Skeletal muscle tissue (tissue), 5 donors: ENCODE data around the gene LRRC59. TPM values are rescaled to one million over a fixed set of nuclear protein-coding genes. Genes with fewer than 3 reads are reported as not detected.
"Not testable (repeated sequence)": the region's sequence is repeated elsewhere in the genome, so short reads cannot be mapped to it uniquely, and the experiment has no call there.

Experiments
- H3K27ac ChIP-seq: one replicate; pipeline ENCODE4 v1.7.0; 2013; ENCODE audit warnings: mild to moderate bottlenecking, low read depth, low read length, inconsistent platforms
- H3K27me3 ChIP-seq, 3 donors: one replicate each; pipeline ENCODE4 v1.7.0; 2013; ENCODE audit warnings: low read length in 3 of 3; ENCODE audit not compliant: control insufficient read depth in 3 of 3, insufficient read depth in 3 of 3
- H3K36me3 ChIP-seq, 3 donors: one replicate each; pipeline ENCODE4 v1.7.0; 2013; ENCODE audit warnings: low read length in 3 of 3; ENCODE audit not compliant: control insufficient read depth in 3 of 3, insufficient read depth in 3 of 3
- H3K4me1 ChIP-seq, 3 donors: one replicate each; pipeline ENCODE4 v1.7.0; 2013; ENCODE audit warnings: low read length in 3 of 3, mild to moderate bottlenecking in 3 of 3; ENCODE audit not compliant: control insufficient read depth in 3 of 3, insufficient read depth in 3 of 3
- H3K4me3 ChIP-seq, 3 donors: one replicate each; pipeline ENCODE4 v1.7.0; 2013; ENCODE audit warnings: low read length in 3 of 3
- H3K9ac ChIP-seq, 3 donors: one replicate each; pipeline ENCODE4 v1.7.0; 2013; ENCODE audit warnings: low read length in 3 of 3, mild to moderate bottlenecking in 3 of 3, moderate library complexity in 2 of 3, low read depth in 1 of 3
- H3K9me3 ChIP-seq, 3 donors: one replicate each; pipeline ENCODE4 v1.7.0; 2013; ENCODE audit warnings: low read length in 3 of 3; ENCODE audit not compliant: control insufficient read depth in 3 of 3
- small RNA-seq: library from RNA; depleted of rRNA; stranded (forward); fragments of <200 nt; gene quantifications from one replicate; pipeline ENCODE3, GENCODE V24; 2014
- total RNA-seq: library from RNA; depleted of rRNA; stranded (reverse); fragments of >200 nt; gene quantifications from one replicate; pipeline ENCODE4 v1.2.3, GENCODE V29; 2014
- donor health status: Osteomylitis.

Gene LRRC59
- total RNA-seq, 1 donor from 2014 or later: 43.3 TPM

GRCh38 chr17:50338645-50339044, 58.7 kb downstream of the LRRC59 start:
- H3K9ac ChIP-seq: no peak overlapping the region
- H3K27ac ChIP-seq: no peak overlapping the region
- peaks cover 0 to 3% (median 0%) of the 10 kb centered on the region in 3 donors for H3K27me3 ChIP-seq
- peaks cover 0 to 2% (median 0%) of the 10 kb centered on the region in 3 donors for H3K9me3 ChIP-seq
- H3K4me1 ChIP-seq: no peaks in the 10 kb centered on the region
- H3K36me3 ChIP-seq: no peaks in the 10 kb centered on the region
- H3K4me3 ChIP-seq: no peak overlapping the region

DNA sequence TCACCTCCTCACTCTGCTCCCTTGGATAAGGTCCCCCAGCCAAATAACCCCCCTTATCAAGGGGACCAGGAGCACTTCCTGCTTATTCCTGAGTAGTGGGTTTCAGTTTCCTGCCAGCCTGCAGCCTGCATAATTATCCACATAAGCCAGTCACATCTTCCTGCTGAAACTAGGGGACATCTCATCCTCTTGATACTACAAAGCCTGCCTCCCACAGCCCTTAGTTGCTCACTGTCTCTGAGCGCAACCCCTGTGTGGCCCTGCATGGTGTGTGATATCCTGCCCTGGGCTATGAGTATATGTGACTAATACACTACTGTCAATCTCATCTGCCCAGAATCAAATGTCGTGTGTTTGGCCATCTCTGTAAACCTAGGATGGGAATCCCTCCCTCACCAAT, 59.4 kb downstream of the LRRC59 start:
- Histone ChIP-seq H3K9ac (no peak overlapping the region), H3K27me3 (peaks cover 0 to 2% (median 2%) of the 10 kb centered on the region in 3 donors), H3K9me3 (peaks cover 0 to 2% (median 0%) of the 10 kb centered on the region in 3 donors), H3K27ac (no peak overlapping the region), H3K4me1 (no peaks in the 10 kb centered on the region), H3K4me3 (no peak overlapping the region), H3K36me3 (no peaks in the 10 kb centered on the region)

DNA sequence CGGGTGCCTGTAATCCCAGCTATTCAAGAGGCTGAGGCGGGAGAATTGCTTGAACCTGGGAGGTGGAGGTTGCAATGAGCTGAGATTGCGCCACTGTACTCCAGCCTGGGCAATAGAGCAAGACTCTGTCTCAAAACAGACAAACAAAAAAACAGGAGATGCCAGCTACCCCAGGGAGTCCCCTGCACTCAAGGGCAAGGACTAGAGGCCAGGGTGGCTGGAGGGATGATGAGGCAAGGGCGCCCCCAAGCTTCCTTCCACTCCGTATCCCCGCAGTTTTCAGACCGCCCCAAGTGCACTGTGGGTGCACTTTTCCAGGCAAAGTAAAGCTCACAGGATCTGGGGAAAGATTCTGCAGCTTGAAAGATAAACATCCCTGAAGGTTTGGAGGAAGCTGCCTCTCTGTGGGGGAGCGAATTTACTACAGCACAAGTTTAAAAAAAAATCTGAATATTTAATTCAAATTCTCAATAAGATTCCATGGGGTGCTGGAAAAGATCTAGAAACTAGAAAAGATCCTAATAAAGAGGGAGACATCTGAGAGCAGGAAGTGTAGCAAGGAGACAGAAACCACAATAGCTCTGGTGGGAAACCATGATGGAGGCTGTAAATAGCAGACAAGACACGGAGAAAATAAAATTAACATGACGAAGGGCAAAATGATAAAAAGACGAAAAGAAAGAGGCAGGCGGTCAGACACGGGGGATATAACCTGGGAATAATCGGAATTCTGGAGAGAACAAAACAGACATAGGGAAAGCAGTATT, 63.8 kb downstream of the LRRC59 start:
- not testable (repeated sequence) for H3K4me1 ChIP-seq, H3K9ac ChIP-seq

GRCh38 chr17:50332196-50332595, 65.1 kb downstream of the LRRC59 start:
- Histone ChIP-seq H3K27me3 (peaks cover 4 to 5% (median 4%) of the 10 kb centered on the region in 3 donors), H3K27ac (no peak overlapping the region), H3K9ac (no peak overlapping the region), H3K9me3 (no peaks in the 10 kb centered on the region), H3K4me3 (no peak overlapping the region), H3K36me3 (no peaks in the 10 kb centered on the region), H3K4me1 (no peaks in the 10 kb centered on the region)

More for the DNA sequence above, 63.8 kb downstream of the LRRC59 start:
- H3K4me3 ChIP-seq, H3K9me3 ChIP-seq, H3K36me3 ChIP-seq, H3K27ac ChIP-seq, H3K27me3 ChIP-seq: not testable (repeated sequence)

Small RNA genes within 50 kb of the gene (small RNA-seq; reads per million reads assigned to genes)
- gene RF00019: not detected

Other genes with a start within 250 kb of the LRRC59 start
- 19.3 TPM for gene PPP1R9B, start 246.8 kb downstream of the LRRC59 start, total RNA-seq
- gene SGCA, start 231.5 kb downstream of the LRRC59 start, total RNA-seq: 158 TPM
- 3,450 TPM for gene COL1A1, start 195.9 kb downstream of the LRRC59 start, total RNA-seq
- gene TMEM92, start 123.1 kb downstream of the LRRC59 start, total RNA-seq: not detected
- gene XYLT2, start 51.4 kb downstream of the LRRC59 start, total RNA-seq: 24.0 TPM
- gene MRPL27, start 24.3 kb downstream of the LRRC59 start, total RNA-seq: 65.2 TPM
- 2.1 TPM for gene EME1, start 24.3 kb downstream of the LRRC59 start, total RNA-seq
- 51.1 TPM for gene ACSF2, start 28.7 kb upstream of the LRRC59 start, total RNA-seq
- 1.6 TPM for gene CHAD, start 71.4 kb upstream of the LRRC59 start, total RNA-seq
- 12.0 TPM for gene RSAD1, start 81.3 kb upstream of the LRRC59 start, total RNA-seq
- under 0.01 TPM for gene MYCBPAP, start 110.9 kb upstream of the LRRC59 start, total RNA-seq
- not detected for gene EPN3, start 135.2 kb upstream of the LRRC59 start, total RNA-seq
- 27.7 TPM for gene SPATA20, start 149.7 kb upstream of the LRRC59 start, total RNA-seq
- gene CACNA1G, start 163.2 kb upstream of the LRRC59 start, total RNA-seq: 3.7 TPM
- gene ABCC3, start 237.4 kb upstream of the LRRC59 start, total RNA-seq: 1.0 TPM